H1 (cell line): ENCODE measurements around the gene MPC1. TPM values are rescaled to one million over a fixed set of nuclear protein-coding genes. Genes with fewer than 3 reads are reported as not detected.

Experiments used
- BACH1 ChIP-seq: IDR thresholded peaks from 2 replicates; pipeline ENCODE4 v1.6.1; 2012; ENCODE audit warnings: low read length, improper control_type of control experiment
- GABPA ChIP-seq: IDR thresholded peaks from 2 replicates; pipeline ENCODE4 v1.6.1; 2011; ENCODE audit warnings: mild to moderate bottlenecking, low read length, moderate library complexity, borderline replicate concordance; ENCODE audit not compliant: insufficient read depth
- NANOG ChIP-seq: IDR thresholded peaks from 2 replicates; pipeline ENCODE4 v1.6.1; 2011; ENCODE audit warnings: low read length, low read depth, mild to moderate bottlenecking, inconsistent platforms; ENCODE audit not compliant: insufficient read depth, poor library complexity, severe bottlenecking
- POLR2A ChIP-seq, 2 experiments: IDR thresholded peaks; 1 replicate in 1 of 2; 2 replicates in 1 of 2; pipeline ENCODE4 v1.6.1; 2011; ENCODE audit warnings: low read depth in 2 of 2, low read length in 2 of 2, mild to moderate bottlenecking in 2 of 2; ENCODE audit errors: control extremely low read depth in 1 of 2
- POLR2AphosphoS5 ChIP-seq: IDR thresholded peaks from 2 replicates; pipeline ENCODE4 v1.6.1; 2011; ENCODE audit warnings: low read depth, low read length
- SAP30 ChIP-seq: fragments of 300-600 bp; sonication (generic); IDR thresholded peaks from 2 replicates; pipeline ENCODE4 v1.7.1; 2012; ENCODE audit warnings: low read length, moderate library complexity, mild to moderate bottlenecking, inconsistent platforms; ENCODE audit not compliant: insufficient read depth, insufficient replicate concordance
- SP4 ChIP-seq: IDR thresholded peaks from 2 replicates; pipeline ENCODE4 v1.6.1; 2012; ENCODE audit warnings: low read length, inconsistent platforms
- TCF12 ChIP-seq: IDR thresholded peaks from 2 replicates; pipeline ENCODE4 v1.6.1; 2011; ENCODE audit warnings: low read depth, mild to moderate bottlenecking, low read length
- ZNF274 ChIP-seq: IDR thresholded peaks from 2 replicates; pipeline ENCODE4 v1.7.0; 2012; ENCODE audit warnings: low read length, borderline replicate concordance; ENCODE audit errors: extremely low read depth
- polyA plus RNA-seq, 7 experiments: library from polyadenylated mRNA; depleted of rRNA in 3 of 7; stranded (reverse) in 5 of 7; unstranded in 2 of 7; fragments of >200 nt in 5 of 7; fragments of 200-250 nt in 2 of 7; gene quantifications; 1 replicate in 5 of 7; 2 replicates in 1 of 7; 4 replicates in 1 of 7; pipeline versions ENCODE4 v1.2.1 to v1.2.3, GENCODE V29; 2011 to 2013; ENCODE audit warnings: missing spikeins in 2 of 7, mixed read lengths in 2 of 7
- total RNA-seq: library from RNA; stranded (reverse); fragmentation: NEBNext Ultra II Directional; extraction: Animal tissue kit (Norgen Biotek cat#: 25700); gene quantifications from 2 replicates; pipeline ENCODE4 v1.2.1, GENCODE V29; 2021

The MPC1 gene
- total and polyA plus RNA-seq, 2 of the 8 experiments (the other 6 are each of a cell fraction or from before 2014, with no cell fraction given) = 10.2 to 12.6 TPM

DNA sequence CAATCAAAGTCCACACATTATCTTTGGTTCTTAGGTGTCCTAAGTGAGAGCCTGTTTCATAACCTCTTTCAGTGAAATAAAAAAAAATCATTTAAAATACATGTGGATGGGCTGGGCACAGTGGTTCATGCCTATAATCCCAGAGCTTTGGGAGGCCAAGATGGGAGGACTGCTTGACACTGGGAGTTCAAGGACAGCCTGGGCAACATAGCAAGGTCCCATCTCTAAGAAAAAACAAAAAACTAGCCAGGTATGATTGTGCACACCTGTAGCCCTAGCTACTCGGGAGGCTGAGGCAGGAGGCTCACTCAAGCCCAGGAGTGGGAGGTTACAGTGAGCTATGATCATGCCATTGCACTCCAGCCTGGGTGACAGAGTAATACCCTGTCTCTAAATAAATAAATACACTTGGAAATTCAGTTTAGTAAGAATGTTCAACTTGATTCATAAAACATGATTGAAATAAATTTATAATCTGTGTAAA lies 3.6 kb downstream of the MPC1 start (continued):
- TF ChIP-seq NANOG (no peak), ZNF274 (no peak), BACH1 (no peak), TCF12 (no peak), POLR2AphosphoS5 (no peak), SAP30 (no peak), POLR2A (IDR thresholded peaks at IDR 0.05; ENCODE audit: control extremely low read depth in 1 of 2, low read depth in 2 of 2, low read length in 2 of 2) (no peak), SP4 (no peak), GABPA (no peak)
